ENCODE results near the gene HOXB6. TPM values are rescaled to one million over a fixed set of nuclear protein-coding genes. Genes with fewer than 3 reads are reported as not detected.

HOXB6 gene
- polyA plus RNA-seq, 3 donors from 2014 or later = not detected

DNA sequence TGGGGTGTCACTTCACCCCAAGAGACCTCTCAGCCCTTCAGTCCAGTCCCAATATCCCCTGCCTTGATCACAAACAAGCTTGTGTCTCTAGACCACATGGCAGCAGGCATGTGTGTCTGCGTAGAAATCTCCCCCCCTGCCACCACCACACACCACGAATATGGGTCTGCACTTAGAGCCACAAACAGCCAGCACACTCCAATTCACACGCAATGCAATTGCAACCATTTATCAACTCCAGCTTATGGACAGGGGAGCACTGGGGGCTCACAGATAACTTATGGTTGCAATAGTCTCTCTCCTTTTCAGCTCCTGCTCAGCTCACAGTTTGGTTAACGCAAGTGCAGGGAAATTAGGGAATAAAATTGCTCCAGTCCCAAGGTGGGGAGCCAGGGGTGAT lies 18.8 kb upstream of the HOXB6 start:
- Mint-ChIP-seq H3K27me3 (ENCODE audit: low read depth in 3 of 3) (peaks cover 38 to 65% (median 47%) of the 10 kb centered on the region in 3 donors), H3K4me3 (peak overlapping the region in 1 of 5 donors; percentile 42), H3K27ac (no peak overlapping the region), H3K9me3 (no peaks in the 10 kb centered on the region), H3K36me3 (no peaks in the 10 kb centered on the region), H3K4me1 (peaks cover 18 to 30% of the 10 kb centered on the region in 2 donors)
- DNase-seq = no peak

DNA sequence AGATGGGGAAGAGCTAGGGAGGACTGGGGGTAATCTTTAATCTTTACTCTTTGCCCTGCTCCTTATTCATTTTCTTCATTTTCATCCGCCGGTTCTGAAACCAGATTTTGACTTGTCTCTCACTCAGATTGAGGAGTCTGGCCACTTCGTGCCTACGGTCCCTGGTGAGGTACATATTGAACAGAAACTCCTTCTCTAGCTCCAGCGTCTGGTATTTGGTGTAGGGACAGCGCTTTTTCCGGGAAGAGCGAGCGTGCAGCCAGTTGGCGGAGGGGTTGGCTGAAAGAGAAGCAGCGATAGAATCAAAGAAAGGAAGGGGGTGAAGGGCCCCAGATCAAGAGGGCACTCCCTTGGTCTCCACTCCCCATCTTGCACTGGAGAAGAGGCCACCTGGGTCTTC lies 18.1 kb upstream of the HOXB6 start:
- Mint-ChIP-seq H3K4me1 (peaks cover 20 to 35% of the 10 kb centered on the region in 2 donors), H3K27me3 (ENCODE audit: low read depth in 3 of 3) (peaks cover 41 to 65% (median 49%) of the 10 kb centered on the region in 3 donors), H3K4me3 (peak overlapping the region in 1 of 5 donors; percentile 10), H3K9me3 (no peaks in the 10 kb centered on the region), H3K36me3 (no peaks in the 10 kb centered on the region), H3K27ac (no peak overlapping the region)
- no peak for DNase-seq

- H3K27ac Mint-ChIP-seq = no peak overlapping the region
- H3K4me3 Mint-ChIP-seq = no peak overlapping the region
- peaks cover 50 to 69% (median 53%) of the 10 kb centered on the region in 3 donors for H3K27me3 Mint-ChIP-seq (ENCODE audit: low read depth in 3 of 3)
- no peaks in the 10 kb centered on the region for H3K9me3 Mint-ChIP-seq
- H3K36me3 Mint-ChIP-seq = no peaks in the 10 kb centered on the region
- DNase-seq = no peak
- H3K4me1 Mint-ChIP-seq = peaks cover 17 to 38% of the 10 kb centered on the region in 2 donors
Observed at GRCh38 chr17:48621410-48622392, 16.9 kb upstream of the HOXB6 start.

- Mint-ChIP-seq H3K27me3 (ENCODE audit: low read depth in 3 of 3) (peaks cover 54 to 74% (median 55%) of the 10 kb centered on the region in 3 donors), H3K9me3 (no peaks in the 10 kb centered on the region), H3K27ac (no peak overlapping the region), H3K4me3 (no peak overlapping the region), H3K36me3 (no peaks in the 10 kb centered on the region), H3K4me1 (peaks cover 11 to 29% of the 10 kb centered on the region in 2 donors)
- DNase-seq = no peak
Observed at GRCh38 chr17:48620461-48621139, 15.8 kb upstream of the HOXB6 start.

- H3K27me3 Mint-ChIP-seq (ENCODE audit: low read depth in 3 of 3) = peaks cover 54 to 81% (median 61%) of the 10 kb centered on the region in 3 donors
- H3K27ac Mint-ChIP-seq = peak overlapping the region in 1 of 6 donors; percentile 18
- no peaks in the 10 kb centered on the region for H3K9me3 Mint-ChIP-seq
- H3K4me3 Mint-ChIP-seq = peak overlapping the region in 1 of 5 donors; percentile 36
- peaks cover 12 to 32% of the 10 kb centered on the region in 2 donors for H3K4me1 Mint-ChIP-seq
- no peak for DNase-seq
- H3K36me3 Mint-ChIP-seq = no peaks in the 10 kb centered on the region
Observed at GRCh38 chr17:48619826-48620449, 15.2 kb upstream of the HOXB6 start.

GRCh38 chr17:48618256-48618896 lies 13.6 kb upstream of the HOXB6 start:
- peaks cover 59 to 79% (median 72%) of the 10 kb centered on the region in 3 donors for H3K27me3 Mint-ChIP-seq (ENCODE audit: low read depth in 3 of 3)
- H3K36me3 Mint-ChIP-seq = no peaks in the 10 kb centered on the region
- peak; percentile 73 to 80 (median 79) for DNase-seq
- H3K4me3 Mint-ChIP-seq = peak overlapping the region in 3 of 5 donors; percentile 29 to 65 (median 33)
- peaks cover 22 to 47% of the 10 kb centered on the region in 2 donors for H3K4me1 Mint-ChIP-seq
- peak overlapping the region in 2 of 6 donors; percentile 45 to 61 for H3K27ac Mint-ChIP-seq
- no peaks in the 10 kb centered on the region for H3K9me3 Mint-ChIP-seq

DNA sequence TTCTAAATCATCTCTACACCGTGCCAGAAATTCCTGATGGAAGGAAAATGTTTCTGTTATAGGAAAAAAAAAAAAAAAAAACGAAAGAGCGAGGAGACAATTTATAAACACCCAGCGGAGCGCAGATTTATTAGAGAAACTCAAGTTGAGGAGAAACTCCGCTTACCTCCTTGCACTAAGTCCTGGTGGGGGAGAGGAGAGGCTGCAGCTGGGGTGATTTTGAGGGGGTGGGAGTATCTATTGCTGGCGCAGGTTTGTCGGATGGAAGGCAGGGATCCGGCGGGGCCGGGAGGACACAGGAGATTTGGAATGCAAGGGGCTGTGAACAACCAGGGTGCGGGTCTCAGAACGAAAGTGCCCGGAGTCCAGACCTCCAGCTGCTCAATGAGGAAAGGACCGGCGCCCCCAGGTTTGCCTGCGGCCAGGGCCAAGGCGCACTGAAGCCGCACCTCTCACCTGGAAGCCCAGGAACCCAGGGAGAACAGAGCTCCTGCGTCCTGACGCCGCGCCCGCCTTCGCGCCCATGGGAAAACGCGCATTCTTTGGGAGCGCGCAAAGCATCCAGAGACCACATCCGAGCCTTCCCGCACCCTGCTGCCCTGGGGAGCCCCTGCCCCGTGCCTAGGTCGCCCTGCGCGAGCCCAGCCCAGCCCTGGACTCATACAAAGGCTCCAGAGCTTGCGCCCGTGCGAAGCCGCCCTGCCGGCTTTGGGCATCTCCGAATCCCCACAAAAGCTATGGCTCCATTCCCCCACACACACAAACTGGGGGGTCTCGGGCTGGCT lies 12.9 kb upstream of the HOXB6 start:
- Mint-ChIP-seq H3K4me1 (peaks cover 26 to 54% of the 10 kb centered on the region in 2 donors), H3K9me3 (no peaks in the 10 kb centered on the region), H3K36me3 (no peaks in the 10 kb centered on the region), H3K27ac (peak overlapping the region in 1 of 6 donors; percentile 32), H3K27me3 (ENCODE audit: low read depth in 3 of 3) (peaks cover 61 to 82% (median 76%) of the 10 kb centered on the region in 3 donors), H3K4me3 (peak overlapping the region in 1 of 5 donors; percentile 59)
- no peak for DNase-seq

DNA sequence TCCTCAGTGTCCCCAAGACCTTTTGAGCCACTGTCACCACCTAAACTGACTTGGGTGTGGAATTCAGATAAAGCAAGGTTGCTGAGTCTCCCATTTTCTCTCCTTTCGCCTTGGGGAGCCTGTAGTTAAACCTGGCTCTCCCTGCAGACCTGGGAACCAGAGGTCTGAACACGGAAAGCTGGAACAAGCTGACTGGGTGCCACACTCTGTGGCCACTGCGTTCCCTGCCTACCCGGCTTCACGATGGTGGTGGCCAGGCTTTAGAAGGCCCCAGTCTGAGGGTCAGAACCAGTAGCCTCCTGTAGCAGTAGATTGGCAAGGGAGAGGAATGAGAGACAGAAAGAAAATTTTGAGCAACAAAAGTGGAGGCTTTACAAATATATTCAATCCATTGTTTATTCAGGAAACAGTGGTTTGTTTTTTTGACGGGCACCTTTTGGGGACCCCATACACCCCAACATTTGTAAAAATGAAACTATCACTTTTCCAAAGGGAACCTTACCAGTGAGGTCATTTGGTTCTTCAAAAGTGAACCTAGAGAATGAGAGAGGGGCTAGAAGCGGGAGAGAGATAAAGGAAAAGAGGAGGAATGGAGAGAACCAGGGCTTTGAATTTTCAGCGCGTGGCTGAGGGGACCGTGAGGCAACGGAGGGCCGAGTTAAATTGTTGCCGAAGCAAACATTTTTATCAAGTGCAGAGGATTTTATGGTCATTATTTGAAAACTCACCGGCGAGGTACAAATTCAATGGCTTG lies 12.1 kb upstream of the HOXB6 start:
- H3K27ac Mint-ChIP-seq = peak overlapping the region in 1 of 6 donors; percentile 32
- no peak for DNase-seq
- peak overlapping the region in 1 of 5 donors; percentile 59 for H3K4me3 Mint-ChIP-seq
- H3K9me3 Mint-ChIP-seq = no peaks in the 10 kb centered on the region
- H3K27me3 Mint-ChIP-seq (ENCODE audit: low read depth in 3 of 3) = peaks cover 61 to 81% (median 79%) of the 10 kb centered on the region in 3 donors
- peaks cover 31 to 61% of the 10 kb centered on the region in 2 donors for H3K4me1 Mint-ChIP-seq
- no peaks in the 10 kb centered on the region for H3K36me3 Mint-ChIP-seq

- H3K4me3 Mint-ChIP-seq = peak overlapping the region in 1 of 5 donors; percentile 2
- H3K27ac Mint-ChIP-seq = no peak overlapping the region
- no peak for DNase-seq
- peaks cover 38 to 69% of the 10 kb centered on the region in 2 donors for H3K4me1 Mint-ChIP-seq
- H3K36me3 Mint-ChIP-seq = no peaks in the 10 kb centered on the region
- H3K9me3 Mint-ChIP-seq = no peaks in the 10 kb centered on the region
- peaks cover 61 to 81% (median 78%) of the 10 kb centered on the region in 3 donors for H3K27me3 Mint-ChIP-seq (ENCODE audit: low read depth in 3 of 3)
Observed at GRCh38 chr17:48615963-48616716, 11.4 kb upstream of the HOXB6 start.

DNA sequence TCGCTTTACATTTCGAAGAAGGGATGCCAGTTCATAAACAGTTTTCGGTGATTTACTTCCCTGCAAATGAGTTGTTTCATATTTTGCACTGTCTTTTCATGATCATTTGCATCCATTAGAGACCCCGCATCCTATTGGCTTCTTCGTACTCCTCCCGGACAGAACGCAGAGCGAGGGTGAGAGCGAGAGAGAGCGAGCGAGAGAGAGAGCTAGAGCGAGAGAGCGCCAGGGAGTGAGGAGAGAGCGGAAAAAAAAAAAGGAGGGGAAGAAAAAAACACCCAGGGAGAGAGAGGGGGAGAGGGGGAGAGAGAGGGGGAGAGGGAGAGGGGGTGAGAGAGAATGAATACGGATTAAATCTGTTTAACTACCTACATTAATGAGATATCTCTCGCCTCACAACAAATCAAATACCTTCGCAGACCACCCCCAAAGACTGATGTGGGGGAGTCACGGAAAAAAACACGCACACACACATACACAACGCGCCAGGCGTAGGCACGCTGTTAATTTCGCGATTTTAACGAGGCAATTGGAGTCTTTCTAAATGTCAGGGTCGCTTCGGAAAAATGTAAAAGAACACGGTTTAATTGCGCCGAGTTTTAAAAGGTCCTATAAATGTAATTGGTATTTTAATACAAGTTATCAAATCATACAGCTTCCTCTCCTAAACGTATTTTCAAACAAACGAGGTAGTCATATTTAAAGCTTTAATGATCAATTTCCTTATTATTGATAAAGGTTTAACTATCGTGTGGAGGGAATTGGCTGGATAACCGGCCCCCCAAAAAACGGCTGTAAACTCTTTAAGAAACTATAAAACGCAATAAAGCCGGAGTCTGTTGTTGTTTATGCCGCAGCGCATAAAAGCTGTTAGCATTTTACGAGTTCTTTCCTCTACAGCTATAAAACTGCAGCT lies 10.5 kb upstream of the HOXB6 start, which contains the start of gene HOXB8:
TSS of gene HOXB8 (minus strand) at position 246 of the 916 bp plus-strand sequence. CDS start 588 bp downstream, outside the sequence.
- Mint-ChIP-seq H3K4me1 (peaks cover 43 to 74% of the 10 kb centered on the region in 2 donors), H3K27me3 (ENCODE audit: low read depth in 3 of 3) (peaks cover 63 to 81% (median 76%) of the 10 kb centered on the region in 3 donors), H3K36me3 (no peaks in the 10 kb centered on the region), H3K4me3 (peak within 1 kb of the TSS in 4 of 5 donors; percentile 7 to 68 (median 18)), H3K27ac (peak within 1 kb of the TSS in 3 of 6 donors; percentile 57 to 73 (median 65)), H3K9me3 (no peaks in the 10 kb centered on the region)
- DNase-seq = no peak

Measured in immature natural killer cell (primary cell).